Mucosa of rectum (tissue), 2 donors: ENCODE measurements around the gene PDSS1.
"Not testable (repeated sequence)": the region's sequence is repeated elsewhere in the genome, so short reads cannot be mapped to it uniquely, and the experiment has no call there.

ENCODE experiments used
- H3K27ac ChIP-seq, 2 donors: one replicate each; pipeline ENCODE4 v1.7.0; 2013; ENCODE audit warnings: inconsistent platforms in 2 of 2, low read depth in 2 of 2, low read length in 2 of 2
- H3K27me3 ChIP-seq, 2 donors: one replicate each; pipeline ENCODE4 v1.7.0; 2013; ENCODE audit warnings: low read length in 2 of 2; ENCODE audit not compliant: control insufficient read depth in 2 of 2, insufficient read depth in 2 of 2
- H3K36me3 ChIP-seq, 2 donors: one replicate each; pipeline ENCODE4 v1.7.0; 2013; ENCODE audit warnings: low read length in 2 of 2; ENCODE audit not compliant: control insufficient read depth in 2 of 2, insufficient read depth in 2 of 2
- H3K4me1 ChIP-seq, 2 donors: one replicate each; pipeline ENCODE4 v1.7.0; 2013; ENCODE audit warnings: low read length in 2 of 2, mild to moderate bottlenecking in 1 of 2; ENCODE audit not compliant: control insufficient read depth in 2 of 2, insufficient read depth in 2 of 2
- H3K4me3 ChIP-seq, 2 donors: one replicate each; pipeline ENCODE4 v1.7.0; 2013; ENCODE audit warnings: low read length in 2 of 2
- H3K9ac ChIP-seq, 2 donors: one replicate each; pipeline ENCODE4 v1.7.0; 2013; ENCODE audit warnings: low read length in 2 of 2, low read depth in 1 of 2, mild to moderate bottlenecking in 1 of 2
- H3K9me3 ChIP-seq, 2 donors: one replicate each; pipeline ENCODE4 v1.7.0; 2013; ENCODE audit warnings: low read length in 2 of 2; ENCODE audit not compliant: control insufficient read depth in 2 of 2
- donor health status: healthy.
- donor health status: Normal muscosa, but diverticular disease.

The PDSS1 gene

GRCh38 chr10:26697163-26697921 is at the start of gene PDSS1:
PDSS1 (plus strand) TSS chr10:26697701; CDS start chr10:26697712, 11 bp downstream.
- H3K36me3 ChIP-seq: no peaks in the 10 kb centered on the region
- H3K9ac ChIP-seq: peak within 1 kb of the TSS; percentile 71 to 82
- H3K9me3 ChIP-seq: no peaks in the 10 kb centered on the region
- peaks cover 22 to 30% of the 10 kb centered on the region in 2 donors for H3K4me1 ChIP-seq
- peak within 1 kb of the TSS; percentile 89 to 94 for H3K27ac ChIP-seq
- no peaks in the 10 kb centered on the region for H3K27me3 ChIP-seq
- H3K4me3 ChIP-seq: peak within 1 kb of the TSS; percentile 83 to 97

GRCh38 chr10:26648245-26648636 is 49.3 kb upstream of the PDSS1 start:
- H3K4me1 ChIP-seq, H3K9me3 ChIP-seq, H3K27me3 ChIP-seq, H3K36me3 ChIP-seq, H3K27ac ChIP-seq, H3K9ac ChIP-seq, H3K4me3 ChIP-seq: not testable (repeated sequence)

- Histone ChIP-seq H3K36me3 (no peaks in the 10 kb centered on the region), H3K4me1 (no peaks in the 10 kb centered on the region), H3K9me3 (no peaks in the 10 kb centered on the region), H3K27me3 (no peaks in the 10 kb centered on the region), H3K27ac (no peak overlapping the region), H3K4me3 (no peak overlapping the region), H3K9ac (no peak overlapping the region)
Measured at GRCh38 chr10:26650406-26650805, 47.1 kb upstream of the PDSS1 start.

- H3K27ac ChIP-seq, H3K4me1 ChIP-seq, H3K9ac ChIP-seq, H3K4me3 ChIP-seq, H3K9me3 ChIP-seq, H3K36me3 ChIP-seq, H3K27me3 ChIP-seq: not testable (repeated sequence)
Measured at GRCh38 chr10:26651476-26651875, 46.0 kb upstream of the PDSS1 start.

GRCh38 chr10:26653004-26653403 is 44.5 kb upstream of the PDSS1 start:
- Histone ChIP-seq H3K9me3 (no peaks in the 10 kb centered on the region), H3K27ac (no peak overlapping the region), H3K27me3 (no peaks in the 10 kb centered on the region), H3K36me3 (no peaks in the 10 kb centered on the region), H3K4me1 (no peaks in the 10 kb centered on the region), H3K4me3 (no peak overlapping the region), H3K9ac (no peak overlapping the region)

GRCh38 chr10:26655746-26656145 is 41.8 kb upstream of the PDSS1 start:
- H3K27me3 ChIP-seq: no peaks in the 10 kb centered on the region
- no peak overlapping the region for H3K27ac ChIP-seq
- H3K9ac ChIP-seq: no peak overlapping the region
- no peak overlapping the region for H3K4me3 ChIP-seq
- no peaks in the 10 kb centered on the region for H3K9me3 ChIP-seq
- H3K4me1 ChIP-seq: no peaks in the 10 kb centered on the region
- H3K36me3 ChIP-seq: no peaks in the 10 kb centered on the region

GRCh38 chr10:26662864-26663263 is 34.6 kb upstream of the PDSS1 start:
- Histone ChIP-seq H3K4me3 (no peak overlapping the region), H3K27me3 (no peaks in the 10 kb centered on the region), H3K36me3 (no peaks in the 10 kb centered on the region), H3K9me3 (no peaks in the 10 kb centered on the region), H3K4me1 (no peaks in the 10 kb centered on the region), H3K27ac (no peak overlapping the region), H3K9ac (no peak overlapping the region)

- Histone ChIP-seq H3K9ac (no peak overlapping the region), H3K27ac (no peak overlapping the region), H3K4me3 (no peak overlapping the region), H3K36me3 (no peaks in the 10 kb centered on the region), H3K27me3 (no peaks in the 10 kb centered on the region), H3K9me3 (no peaks in the 10 kb centered on the region), H3K4me1 (no peaks in the 10 kb centered on the region)
Measured at GRCh38 chr10:26665080-26666048, 32.1 kb upstream of the PDSS1 start.

GRCh38 chr10:26675873-26676257 is 21.6 kb upstream of the PDSS1 start:
- H3K27me3 ChIP-seq: no peaks in the 10 kb centered on the region
- no peaks in the 10 kb centered on the region for H3K4me1 ChIP-seq
- no peak overlapping the region for H3K9ac ChIP-seq
- H3K9me3 ChIP-seq: no peaks in the 10 kb centered on the region
- no peak overlapping the region for H3K27ac ChIP-seq
- no peak overlapping the region for H3K4me3 ChIP-seq
- no peaks in the 10 kb centered on the region for H3K36me3 ChIP-seq

GRCh38 chr10:26679588-26679987 is 17.9 kb upstream of the PDSS1 start:
- H3K9me3 ChIP-seq: no peaks in the 10 kb centered on the region

More at GRCh38 chr10:26679588-26679987, 17.9 kb upstream of the PDSS1 start:
- Histone ChIP-seq H3K27me3 (no peaks in the 10 kb centered on the region), H3K27ac (no peak overlapping the region), H3K4me1 (no peaks in the 10 kb centered on the region), H3K9ac (no peak overlapping the region), H3K4me3 (no peak overlapping the region), H3K36me3 (no peaks in the 10 kb centered on the region)
